HG03045 (cell line): ENCODE data around the gene PLA2G3.
"Not testable (repeated sequence)": the region's sequence is repeated elsewhere in the genome, so short reads cannot be mapped to it uniquely, and the experiment has no call there.

Source experiments
- ATAC-seq: cut with Tn5 transposase; IDR thresholded peaks from one replicate; pipeline ENCODE4 v1.9.1; 2021; ENCODE audit warnings: mild to moderate bottlenecking, moderate library complexity; ENCODE audit not compliant: unreplicated experiment

PLA2G3 gene, protein sequence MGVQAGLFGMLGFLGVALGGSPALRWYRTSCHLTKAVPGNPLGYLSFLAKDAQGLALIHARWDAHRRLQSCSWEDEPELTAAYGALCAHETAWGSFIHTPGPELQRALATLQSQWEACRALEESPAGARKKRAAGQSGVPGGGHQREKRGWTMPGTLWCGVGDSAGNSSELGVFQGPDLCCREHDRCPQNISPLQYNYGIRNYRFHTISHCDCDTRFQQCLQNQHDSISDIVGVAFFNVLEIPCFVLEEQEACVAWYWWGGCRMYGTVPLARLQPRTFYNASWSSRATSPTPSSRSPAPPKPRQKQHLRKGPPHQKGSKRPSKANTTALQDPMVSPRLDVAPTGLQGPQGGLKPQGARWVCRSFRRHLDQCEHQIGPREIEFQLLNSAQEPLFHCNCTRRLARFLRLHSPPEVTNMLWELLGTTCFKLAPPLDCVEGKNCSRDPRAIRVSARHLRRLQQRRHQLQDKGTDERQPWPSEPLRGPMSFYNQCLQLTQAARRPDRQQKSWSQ

DNA sequence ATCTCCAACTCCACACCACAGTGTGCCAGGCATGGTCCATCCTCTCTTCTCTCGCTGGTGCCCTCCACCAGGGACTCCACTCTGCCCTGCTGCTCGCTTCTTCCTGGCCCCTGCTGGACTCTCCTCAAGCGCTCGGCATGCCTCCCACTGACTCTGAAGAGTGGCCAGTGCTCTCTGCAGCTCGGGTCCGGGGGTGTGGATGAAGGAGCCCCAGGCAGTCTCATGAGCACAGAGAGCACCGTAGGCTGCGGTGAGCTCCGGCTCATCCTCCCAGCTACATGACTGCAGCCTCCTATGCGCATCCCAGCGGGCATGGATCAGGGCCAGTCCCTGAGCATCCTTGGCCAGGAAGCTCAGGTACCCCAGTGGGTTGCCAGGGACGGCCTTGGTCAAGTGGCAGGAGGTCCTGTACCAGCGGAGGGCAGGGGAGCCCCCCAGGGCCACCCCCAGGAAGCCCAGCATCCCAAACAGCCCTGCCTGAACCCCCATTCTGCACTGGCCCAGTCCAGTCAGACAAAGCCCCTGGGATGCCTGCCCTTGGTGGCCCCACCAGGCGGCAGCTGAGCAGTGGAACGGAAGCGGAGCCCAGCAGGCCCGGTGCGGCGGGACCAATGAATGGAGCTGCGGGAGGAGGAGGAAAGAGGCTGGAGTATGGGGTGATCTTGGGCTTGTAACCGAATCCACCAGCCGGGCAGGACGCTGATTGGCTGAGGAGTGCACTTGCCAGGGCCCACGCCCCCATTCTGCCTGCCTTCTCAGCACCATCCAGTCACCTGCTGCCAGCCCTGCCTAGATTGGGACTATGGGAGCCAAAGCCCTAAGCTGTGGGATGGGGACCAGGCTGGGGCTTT is at the start of gene PLA2G3:
PLA2G3 (minus strand) TSS at position 643 of the 851 bp plus-strand sequence; CDS start at position 489, 154 bp downstream.
- no peak for ATAC-seq

DNA sequence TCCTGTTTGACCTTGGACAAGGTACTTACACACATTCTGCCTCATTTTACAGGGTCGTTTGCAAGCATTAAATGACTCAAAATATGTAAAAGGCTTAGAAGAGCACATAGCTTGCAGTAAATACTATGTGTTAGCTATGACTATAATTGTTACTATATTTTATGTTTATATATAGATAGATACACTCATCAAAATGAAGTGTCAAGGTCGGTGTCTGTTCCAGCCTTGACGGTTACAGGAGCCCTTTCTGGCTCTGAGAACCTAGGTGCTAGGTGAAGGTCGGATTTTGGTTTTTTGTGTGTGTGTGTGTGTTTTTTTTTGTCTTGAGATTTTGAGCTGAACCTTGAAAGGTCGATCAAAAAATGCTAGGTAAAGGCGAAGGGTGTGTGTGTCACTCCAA is 47.3 kb upstream of the PLA2G3 start:
- ATAC-seq: no peak

DNA sequence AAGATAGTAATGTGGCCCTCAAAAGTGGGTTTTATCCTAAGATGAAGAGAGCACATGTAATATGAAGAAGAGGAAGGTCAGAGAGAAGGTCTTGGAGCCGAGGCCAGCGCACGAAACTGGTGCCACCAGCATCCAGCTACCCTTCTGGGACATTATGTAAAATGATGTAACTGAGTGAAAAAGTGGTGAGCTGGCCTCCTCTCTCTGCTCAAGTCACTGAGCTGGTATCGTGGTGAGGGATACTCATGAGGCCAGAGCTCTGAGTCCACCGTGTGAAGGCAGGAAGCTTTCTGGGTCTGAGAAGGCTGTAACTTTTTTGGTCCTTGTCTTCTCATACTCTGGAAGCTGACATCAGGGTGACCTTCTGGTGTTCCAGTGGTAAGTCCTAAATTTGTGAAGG is 44.7 kb upstream of the PLA2G3 start:
- no peak for ATAC-seq

DNA sequence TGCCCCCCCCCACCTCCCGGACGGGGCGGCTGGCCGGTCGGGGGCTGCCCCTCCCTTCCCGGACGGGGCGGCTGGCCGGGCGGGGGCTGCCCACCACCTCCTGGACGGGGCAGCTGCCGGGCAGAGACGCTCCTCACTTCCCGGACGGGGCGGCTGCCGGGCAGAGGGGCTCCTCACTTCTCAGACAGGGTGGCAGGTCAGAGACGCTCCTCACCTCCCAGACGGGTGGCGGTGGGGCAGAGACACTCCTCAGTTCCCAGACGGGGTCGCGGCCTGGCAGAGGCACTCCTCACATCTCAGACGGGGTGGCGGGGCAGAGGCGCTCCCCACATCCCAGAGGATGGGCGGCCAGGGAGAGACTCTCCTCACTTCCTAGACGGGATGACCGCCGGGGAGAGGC is 43.7 kb upstream of the PLA2G3 start:
- ATAC-seq: no peak

DNA sequence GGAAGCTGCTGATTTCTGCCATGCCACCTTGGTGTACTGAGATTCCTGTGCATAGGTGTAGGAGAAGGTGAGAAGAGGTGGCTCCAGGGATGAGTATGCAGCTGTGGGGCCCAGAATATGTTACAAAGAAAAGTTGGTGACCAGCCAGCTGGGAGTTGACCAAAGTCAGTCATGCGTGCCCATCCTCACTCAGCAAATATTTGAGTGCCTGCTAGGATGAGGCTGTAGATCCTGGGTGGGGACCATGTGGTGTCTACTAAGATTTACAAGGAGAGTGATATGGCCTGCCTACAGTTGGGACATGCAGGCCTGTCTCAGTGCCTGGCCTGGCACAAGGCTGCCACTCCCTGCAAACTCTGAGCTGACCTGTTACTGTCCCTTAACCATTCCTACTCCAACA is 39.0 kb upstream of the PLA2G3 start:
- ATAC-seq: no peak

DNA sequence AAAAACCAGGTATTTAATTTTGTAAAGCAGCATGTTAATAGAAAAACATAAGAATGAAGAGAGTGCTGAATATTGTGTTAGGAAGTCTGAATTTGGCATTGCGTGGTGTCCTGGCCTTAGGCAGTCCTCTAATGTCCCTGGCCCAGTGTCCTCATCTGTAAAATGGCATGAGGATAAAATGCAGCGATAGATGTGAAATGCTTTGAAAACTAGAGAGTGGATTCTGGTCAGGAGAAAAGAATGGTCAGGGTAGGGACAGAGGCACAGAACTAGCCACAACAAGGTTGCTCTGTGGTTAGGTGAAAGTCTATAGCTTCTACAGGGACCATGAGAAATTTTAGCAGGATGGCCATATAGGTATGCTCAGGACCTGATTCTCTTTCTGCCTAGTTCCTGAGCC is 38.6 kb upstream of the PLA2G3 start:
- no peak for ATAC-seq

DNA sequence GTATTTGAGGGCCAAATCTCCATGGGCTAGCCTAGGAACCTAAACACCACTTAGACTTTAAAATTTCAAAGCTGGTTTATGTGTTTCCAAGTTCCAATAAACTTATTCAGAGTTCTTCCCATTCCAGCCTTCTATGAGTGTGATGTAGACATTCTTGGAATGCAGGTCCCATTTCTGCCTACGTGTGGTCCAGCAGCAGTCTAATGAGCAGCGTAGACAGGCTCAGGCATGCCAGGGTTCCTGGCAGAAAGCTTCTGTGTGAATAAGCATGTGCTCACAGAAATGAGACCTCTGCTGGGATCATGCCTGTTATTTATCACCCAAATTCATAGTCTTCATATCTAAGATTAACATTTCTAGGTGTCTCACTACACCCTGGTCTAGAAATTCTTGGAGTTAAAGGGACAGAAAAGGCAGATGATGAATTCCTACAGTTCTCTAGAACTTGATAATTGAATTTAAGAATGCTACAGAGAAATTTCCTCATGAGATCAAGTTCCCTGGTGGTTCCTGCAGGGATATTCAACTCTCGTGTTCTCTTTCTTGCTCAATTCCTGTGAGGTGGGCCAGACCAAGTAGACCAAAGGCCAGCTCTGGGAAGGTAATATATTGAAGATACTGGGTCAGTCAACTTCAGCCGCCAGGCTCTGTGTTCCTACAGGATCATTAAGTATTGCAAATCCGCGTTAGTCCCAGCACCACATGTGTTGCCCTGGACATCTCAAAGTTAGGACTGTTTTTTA is 37.3 kb upstream of the PLA2G3 start:
- ATAC-seq: no peak

DNA sequence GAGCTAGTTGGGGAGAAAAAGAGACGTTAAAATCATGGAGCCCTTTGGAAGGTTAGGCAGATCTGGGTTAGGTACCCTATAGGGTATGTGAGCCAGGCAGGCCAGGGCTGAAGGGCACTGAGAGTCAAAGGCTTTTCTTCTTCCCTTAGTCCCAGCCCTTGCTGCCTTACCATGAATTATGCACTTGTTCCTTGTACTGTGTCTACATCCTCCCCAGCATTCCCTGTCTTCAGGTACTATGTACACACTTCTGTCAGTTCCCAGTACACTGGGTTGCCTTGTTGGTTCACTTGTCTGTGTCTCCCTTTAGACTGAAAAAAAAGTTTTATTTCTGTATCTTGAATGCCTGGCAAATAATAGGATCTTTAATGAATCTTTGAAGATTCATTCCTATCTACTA is 36.6 kb upstream of the PLA2G3 start:
- no peak for ATAC-seq

DNA sequence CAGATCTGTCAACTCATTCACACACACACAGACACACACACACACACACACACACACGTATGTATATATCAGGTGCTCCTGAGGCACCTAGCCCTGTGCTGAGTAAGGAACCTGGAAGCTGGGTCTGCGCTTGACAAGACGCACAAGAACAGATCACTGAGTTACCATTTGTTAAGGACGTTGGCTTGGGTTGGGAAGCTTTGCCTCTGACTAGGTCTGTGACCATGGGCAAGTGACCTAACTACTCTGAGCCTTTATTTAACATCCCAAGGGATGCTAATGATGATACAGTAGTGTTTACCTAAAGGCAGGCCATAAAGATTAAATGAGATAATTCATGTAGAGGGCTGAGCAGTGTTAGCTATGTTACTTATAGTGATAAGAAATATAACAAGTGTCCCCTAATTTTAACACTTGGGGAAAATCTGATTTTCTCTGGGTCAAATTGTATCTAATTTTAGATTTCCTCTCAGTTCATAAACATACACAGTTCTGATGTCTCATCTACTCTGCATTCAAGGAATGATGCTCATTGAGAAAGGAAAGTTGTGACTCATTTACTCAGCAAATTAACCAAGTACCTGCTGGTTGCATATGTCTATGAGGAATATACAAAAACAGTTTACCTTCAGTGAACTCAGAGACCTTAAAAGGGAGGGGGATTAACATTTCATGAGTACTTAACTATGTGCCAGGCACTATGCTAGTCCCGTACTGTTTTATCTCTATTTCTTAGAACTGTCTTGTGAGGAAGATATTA is 33.3 kb upstream of the PLA2G3 start:
- ATAC-seq: no peak

DNA sequence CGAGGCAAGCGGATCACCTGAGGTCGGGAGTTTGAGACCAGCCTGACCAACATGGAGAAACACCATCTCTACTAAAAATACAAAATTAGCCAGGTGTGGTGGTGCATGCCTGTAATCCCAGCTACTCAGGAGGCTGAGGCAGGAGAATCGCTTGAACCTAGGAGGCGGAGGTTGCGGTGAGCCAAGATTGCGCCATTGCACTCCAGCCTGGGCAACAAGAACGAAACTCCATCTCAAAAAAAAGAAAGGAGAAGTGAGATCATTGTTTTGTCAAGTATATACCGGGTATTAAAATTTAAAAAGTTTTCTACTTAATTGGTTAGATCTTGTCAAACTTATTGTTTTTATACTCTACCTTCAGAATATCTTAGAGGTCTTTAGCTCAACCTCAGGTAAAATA is 31.4 kb upstream of the PLA2G3 start:
- not testable (repeated sequence) for ATAC-seq

DNA sequence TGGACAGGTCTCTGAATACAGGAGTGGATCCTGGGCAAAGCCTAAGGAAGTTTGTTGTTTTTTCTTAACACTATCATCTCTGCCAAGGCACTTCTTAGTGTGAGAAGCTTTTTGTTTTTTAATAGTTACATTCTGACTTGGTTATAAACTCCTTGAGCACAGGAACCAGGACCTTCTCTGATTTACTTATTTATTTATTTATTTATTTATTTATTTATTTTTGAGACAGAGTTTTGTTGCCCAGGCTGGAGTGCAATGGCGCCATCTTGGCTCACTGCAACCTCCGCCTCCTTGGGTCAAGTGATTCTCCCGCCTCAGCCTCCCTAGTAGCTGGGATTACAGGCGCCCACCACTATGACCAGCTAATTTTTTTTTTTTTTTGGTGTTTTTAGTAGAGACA is 30.7 kb upstream of the PLA2G3 start:
- no peak for ATAC-seq

DNA sequence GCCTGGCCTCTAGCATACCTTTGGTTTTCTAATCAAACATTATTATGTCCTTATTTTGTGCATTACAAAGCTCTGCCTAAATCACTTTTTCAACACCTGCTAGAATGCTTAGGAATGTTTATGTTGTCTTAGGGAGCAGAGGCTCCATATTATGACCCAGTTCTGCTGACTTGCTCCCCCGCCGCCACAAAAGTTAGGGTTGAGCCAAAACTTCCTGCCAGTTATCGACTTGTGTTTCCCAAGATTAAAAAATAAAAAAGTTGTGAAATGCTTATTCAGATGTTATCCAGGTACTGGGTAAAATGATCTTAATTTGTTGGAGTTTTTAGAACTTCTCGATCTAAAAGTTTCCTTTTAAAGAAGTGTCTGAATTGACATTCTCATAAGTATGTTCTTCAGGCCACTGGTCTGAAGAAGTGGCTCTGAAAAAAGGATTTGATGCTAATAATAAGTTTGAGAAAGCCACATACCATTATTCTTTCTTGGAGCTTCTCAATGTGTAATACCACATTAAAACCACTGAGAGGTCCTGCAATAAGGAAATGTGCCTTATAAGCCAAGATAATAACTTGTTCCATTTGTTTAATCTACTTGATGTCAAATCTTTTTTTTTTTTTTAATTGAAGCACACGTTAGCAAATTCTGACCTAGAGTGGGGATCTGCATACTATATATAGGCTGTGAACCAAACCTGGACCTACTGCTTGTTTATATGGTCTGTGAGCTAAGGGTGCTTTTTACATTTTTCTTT is 21.9 kb upstream of the PLA2G3 start:
- ATAC-seq: no peak

DNA sequence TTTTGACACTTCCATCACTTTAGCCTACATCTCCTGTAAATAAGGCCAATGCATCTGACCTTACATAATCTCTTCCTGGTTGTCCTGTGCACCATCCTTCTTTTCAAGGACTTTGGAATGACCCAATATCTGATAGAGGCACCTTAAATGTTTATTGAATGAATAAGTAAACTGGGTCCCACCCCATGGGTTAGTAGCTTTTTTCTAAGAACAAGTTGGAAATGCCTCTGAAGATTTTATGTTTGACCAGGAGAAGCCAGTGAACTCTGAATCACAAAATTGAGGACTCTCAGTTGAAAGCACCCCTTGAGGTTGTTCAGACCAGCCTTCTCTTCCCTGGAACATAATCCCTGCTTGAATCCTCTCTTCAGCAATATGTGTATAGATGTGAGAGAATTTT is 21.1 kb upstream of the PLA2G3 start:
- no peak for ATAC-seq

DNA sequence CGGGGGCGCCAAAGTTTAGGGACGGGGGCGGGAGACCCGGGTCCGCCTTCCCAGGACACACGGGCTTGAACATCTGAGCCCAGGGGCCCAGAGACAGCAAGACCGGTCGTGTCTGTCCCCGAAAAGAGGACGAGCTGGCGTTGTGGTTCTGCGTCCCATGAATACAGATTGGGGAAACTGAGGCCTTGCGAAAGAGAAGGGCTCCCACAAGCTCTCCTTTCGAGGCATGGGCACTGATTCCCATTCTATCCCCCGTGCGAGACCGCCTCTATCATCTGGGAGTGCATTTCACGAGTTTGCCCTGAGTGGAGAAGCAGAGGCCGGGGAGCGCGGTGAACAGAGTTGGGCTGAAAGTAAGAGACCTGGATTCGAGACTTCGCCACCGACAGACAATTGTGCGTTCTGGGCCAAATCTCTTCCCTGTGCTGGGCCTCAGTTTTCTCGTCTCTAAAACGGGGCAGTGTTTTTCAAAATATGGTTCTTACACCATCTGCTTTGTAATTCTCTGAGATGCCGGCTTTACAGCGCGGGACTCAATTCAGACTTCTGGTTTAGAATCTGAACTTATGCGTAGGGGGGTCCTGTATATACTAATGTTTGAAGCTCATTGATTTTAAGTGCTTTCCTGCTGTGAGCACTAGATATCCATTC is 20.1 kb upstream of the PLA2G3 start:
- ATAC-seq: peak; percentile 26

DNA sequence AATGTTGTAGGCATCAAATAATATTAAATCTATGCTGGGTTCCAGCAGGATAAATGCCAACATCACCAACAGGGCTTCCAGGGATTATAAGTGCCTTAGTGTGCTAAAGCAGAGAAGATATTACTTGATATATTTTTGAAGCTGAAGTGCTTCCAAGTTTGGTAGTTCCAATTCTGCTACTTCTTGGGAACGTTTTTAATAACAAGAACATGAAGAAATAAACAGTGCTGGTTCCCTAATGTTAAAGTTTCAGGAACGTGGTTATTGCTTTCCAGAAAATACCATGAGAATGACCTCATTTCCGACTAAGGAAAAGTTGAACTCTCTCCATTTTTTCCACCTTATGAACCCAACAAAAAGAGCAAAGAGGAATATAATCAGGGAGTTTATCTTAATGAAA is 15.1 kb upstream of the PLA2G3 start:
- ATAC-seq: no peak

DNA sequence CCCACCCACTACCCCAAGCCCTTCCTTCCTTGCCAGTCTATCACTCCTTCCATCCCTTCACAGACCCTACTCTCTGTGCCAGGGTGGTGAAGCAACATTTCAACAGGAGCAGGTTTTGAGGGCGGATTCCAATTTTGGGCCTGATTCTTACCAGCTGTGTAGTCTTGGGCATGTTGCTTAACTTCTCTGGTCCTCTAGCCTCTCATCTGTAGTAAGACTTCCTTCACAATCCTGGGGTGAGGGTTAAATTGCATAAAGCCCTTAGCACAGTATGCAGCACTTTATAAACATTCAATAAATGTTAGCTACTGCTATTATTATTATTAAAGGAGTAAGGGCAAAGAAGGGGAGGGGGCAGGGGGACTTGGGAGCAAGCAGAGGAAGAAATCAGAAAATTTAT is 14.7 kb upstream of the PLA2G3 start:
- no peak for ATAC-seq

DNA sequence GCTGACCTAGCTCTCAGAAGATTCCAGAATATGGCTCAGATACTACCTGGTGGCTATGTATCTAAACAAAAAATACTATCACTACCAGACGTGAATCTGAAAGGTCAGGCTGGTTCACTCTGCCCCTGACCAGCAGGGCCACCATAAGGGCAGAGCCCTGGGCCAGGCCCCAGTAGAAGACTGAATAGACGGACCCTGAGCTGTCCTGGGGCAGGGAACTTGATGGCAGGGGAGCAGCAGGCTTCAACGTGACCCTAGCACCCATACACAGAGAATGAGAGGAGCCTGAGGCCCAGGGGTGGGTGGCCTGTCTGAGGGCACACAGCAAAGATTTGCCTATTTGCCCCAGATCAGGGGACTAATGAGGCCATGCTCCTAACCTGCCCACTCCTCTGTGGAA is 13.0 kb upstream of the PLA2G3 start:
- ATAC-seq: no peak

DNA sequence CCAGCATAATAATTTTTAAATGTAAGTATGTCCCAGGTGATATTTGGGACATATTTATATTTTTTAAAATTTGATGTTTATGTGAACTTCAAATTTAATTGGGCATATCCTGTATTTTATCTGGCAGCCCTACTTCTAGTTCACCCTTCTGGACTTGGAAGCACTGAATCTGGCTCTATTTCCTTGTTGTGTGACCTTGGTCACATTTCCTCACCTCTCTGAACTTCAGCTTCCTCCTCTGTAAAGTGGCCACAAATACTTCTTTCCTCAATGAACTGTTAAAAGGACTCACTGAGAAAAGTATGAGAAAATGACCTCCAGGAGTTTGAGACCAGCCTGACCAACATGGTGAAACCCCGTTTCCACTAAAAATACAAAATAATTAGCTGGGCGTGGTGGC is 11.6 kb upstream of the PLA2G3 start:
- ATAC-seq: no peak

DNA sequence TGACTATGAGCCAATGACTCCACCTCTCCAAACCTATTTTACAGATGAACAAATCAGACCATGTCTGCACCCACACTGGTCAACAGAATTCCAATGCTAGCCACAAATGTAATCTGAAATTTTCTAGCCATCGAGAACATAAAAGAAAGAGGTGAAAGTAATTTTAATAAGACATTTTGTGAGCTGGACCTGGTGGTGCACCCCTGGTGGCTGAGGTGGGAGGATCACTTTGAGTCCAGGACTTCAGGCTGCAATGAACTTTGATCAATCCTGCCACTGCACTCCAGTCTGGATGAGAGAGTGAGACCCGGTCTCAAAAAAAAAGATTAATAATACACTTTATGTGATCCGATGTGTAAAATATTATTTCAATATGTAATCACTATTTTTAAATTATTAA is 10.3 kb upstream of the PLA2G3 start:
- ATAC-seq: no peak
